Body of pancreas (tissue), 4 donors: ENCODE measurements around the gene DNM2.

Experiments
- POLR2A ChIP-seq, 3 donors: fragments of 450-650 bp; IDR thresholded peaks; one replicate each; pipeline ENCODE4 v1.6.1; 2016; ENCODE audit warnings: antibody characterized with exemption in 3 of 3, mild to moderate bottlenecking in 2 of 3
- TF ChIP-seq, protein P1 (sequence below), 7 experiments: fragments of 450-650 bp in 4 of 7; fragments of 200-600 bp in 3 of 7; sonication (generic) in 3 of 7; IDR thresholded peaks; one replicate each; pipeline ENCODE4 v1.5.1; 2016 to 2019; ENCODE audit warnings: antibody characterized with exemption in 7 of 7

DNA sequence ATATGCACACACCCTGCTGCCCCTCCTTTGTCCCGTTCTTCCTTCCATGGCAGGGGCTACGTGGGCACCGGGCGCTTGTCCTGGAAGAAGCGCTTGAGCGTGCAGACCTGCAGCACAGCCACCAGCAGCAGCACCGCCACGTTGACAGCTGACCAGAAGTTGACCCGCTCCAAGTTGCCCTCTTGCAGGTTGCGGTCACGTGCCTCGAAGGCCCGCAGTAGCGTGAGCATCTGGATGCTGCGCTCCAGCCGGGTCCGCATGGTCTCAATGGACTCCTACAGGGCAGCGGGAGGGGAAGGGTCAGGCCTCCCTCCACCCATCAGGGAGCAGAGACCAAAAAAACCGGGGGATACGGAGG lies 115.0 kb downstream of the DNM2 start:
- TF ChIP-seq, protein P1, sequence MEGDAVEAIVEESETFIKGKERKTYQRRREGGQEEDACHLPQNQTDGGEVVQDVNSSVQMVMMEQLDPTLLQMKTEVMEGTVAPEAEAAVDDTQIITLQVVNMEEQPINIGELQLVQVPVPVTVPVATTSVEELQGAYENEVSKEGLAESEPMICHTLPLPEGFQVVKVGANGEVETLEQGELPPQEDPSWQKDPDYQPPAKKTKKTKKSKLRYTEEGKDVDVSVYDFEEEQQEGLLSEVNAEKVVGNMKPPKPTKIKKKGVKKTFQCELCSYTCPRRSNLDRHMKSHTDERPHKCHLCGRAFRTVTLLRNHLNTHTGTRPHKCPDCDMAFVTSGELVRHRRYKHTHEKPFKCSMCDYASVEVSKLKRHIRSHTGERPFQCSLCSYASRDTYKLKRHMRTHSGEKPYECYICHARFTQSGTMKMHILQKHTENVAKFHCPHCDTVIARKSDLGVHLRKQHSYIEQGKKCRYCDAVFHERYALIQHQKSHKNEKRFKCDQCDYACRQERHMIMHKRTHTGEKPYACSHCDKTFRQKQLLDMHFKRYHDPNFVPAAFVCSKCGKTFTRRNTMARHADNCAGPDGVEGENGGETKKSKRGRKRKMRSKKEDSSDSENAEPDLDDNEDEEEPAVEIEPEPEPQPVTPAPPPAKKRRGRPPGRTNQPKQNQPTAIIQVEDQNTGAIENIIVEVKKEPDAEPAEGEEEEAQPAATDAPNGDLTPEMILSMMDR (IDR thresholded peaks at IDR 0.05), result no peak
- TF ChIP-seq POLR2A (IDR thresholded peaks at IDR 0.05), result no peak
